Measurements from ENCODE around the gene CCBE1. TPM values are rescaled to one million over a fixed set of nuclear protein-coding genes. Genes with fewer than 3 reads are reported as not detected.

The CCBE1 gene
- total RNA-seq, 1 donor from 2014 or later = 6.4 TPM

DNA sequence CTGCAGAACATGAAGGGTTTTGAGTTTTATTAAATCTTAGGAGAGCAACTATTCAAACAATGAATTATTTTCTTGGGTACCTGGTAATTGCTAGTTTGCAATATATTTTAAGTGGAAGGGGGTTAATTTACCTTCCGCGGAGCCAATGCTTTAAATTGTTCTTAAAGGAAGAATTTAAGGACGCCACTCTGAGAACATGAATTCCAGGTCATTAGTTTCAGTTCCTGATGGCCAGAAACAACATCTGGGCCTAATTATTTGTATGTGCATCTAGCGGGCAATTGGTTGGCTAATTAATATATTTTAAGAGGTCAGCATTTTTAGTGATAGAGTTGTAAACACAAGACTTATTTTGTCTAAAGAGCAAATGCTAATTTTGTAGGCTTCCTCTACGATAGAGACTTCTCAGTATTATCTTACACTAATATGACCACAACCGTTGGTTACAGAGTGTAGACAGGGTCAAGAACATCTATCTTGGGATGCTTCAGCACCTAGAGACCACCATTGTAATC, 40.8 kb downstream of the CCBE1 start:
- no peak overlapping the region for H3K27ac ChIP-seq
- H3K4me2 ChIP-seq = no peak overlapping the region
- H3K4me3 Mint-ChIP-seq = no peak overlapping the region
- no peaks in the 10 kb centered on the region for H3K36me3 ChIP-seq
- no peaks in the 10 kb centered on the region for H3K79me2 ChIP-seq (ENCODE audit: low read depth)
- peaks cover 9% of the 10 kb centered on the region for H3F3A ChIP-seq (ENCODE audit: low read depth)
- peaks cover 21% of the 10 kb centered on the region for H3K4me1 Mint-ChIP-seq
- no peak overlapping the region for H2AFZ ChIP-seq (replicated peaks)
- TF ChIP-seq, protein P1, sequence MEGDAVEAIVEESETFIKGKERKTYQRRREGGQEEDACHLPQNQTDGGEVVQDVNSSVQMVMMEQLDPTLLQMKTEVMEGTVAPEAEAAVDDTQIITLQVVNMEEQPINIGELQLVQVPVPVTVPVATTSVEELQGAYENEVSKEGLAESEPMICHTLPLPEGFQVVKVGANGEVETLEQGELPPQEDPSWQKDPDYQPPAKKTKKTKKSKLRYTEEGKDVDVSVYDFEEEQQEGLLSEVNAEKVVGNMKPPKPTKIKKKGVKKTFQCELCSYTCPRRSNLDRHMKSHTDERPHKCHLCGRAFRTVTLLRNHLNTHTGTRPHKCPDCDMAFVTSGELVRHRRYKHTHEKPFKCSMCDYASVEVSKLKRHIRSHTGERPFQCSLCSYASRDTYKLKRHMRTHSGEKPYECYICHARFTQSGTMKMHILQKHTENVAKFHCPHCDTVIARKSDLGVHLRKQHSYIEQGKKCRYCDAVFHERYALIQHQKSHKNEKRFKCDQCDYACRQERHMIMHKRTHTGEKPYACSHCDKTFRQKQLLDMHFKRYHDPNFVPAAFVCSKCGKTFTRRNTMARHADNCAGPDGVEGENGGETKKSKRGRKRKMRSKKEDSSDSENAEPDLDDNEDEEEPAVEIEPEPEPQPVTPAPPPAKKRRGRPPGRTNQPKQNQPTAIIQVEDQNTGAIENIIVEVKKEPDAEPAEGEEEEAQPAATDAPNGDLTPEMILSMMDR (IDR thresholded peaks at IDR 0.05) = no peak
- TF ChIP-seq EZH2 (IDR thresholded peaks at IDR 0.05) (no peak), EZH2phosphoT487 (IDR thresholded peaks at IDR 0.05) (no peak)
- peaks cover 22% of the 10 kb centered on the region for H3K4me1 ChIP-seq
- no peak for DNase-seq (ENCODE audit: low spot score)
- no peaks in the 10 kb centered on the region for H3K27me3 ChIP-seq
- H3K9me3 ChIP-seq (ENCODE audit: low read depth) = no peaks in the 10 kb centered on the region
- H3K27me3 Mint-ChIP-seq (ENCODE audit: insufficient read depth, low read depth) = peaks cover 8% of the 10 kb centered on the region
- no peaks in the 10 kb centered on the region for H3K36me3 Mint-ChIP-seq
- no peaks in the 10 kb centered on the region for H3K9me3 Mint-ChIP-seq
- H3K4me3 ChIP-seq = no peak overlapping the region
- no peak overlapping the region for H3K27ac Mint-ChIP-seq
- H4K20me1 ChIP-seq (ENCODE audit: low read depth) = no peaks in the 10 kb centered on the region
- no peak overlapping the region for H3K9ac ChIP-seq

DNA sequence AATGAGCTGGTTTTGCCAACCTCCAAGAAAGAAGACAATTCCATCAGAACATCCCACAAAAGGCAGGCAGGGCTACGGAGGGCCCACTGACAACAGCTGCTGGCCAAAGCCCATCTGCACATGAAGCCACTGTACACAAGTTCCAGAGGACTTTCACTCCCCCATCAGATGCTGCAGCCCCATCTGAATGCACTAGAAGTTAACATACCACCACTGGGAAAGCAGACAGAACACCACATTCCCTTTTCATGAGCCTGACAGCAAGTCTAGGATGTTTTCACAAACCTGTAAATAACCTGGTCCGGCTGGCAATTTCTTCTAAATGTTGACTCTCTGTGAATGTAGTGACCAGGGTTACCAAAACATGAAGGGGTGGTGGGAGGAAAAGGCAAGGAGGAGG, 41.5 kb downstream of the CCBE1 start:
- Histone ChIP-seq H3K9me3 (ENCODE audit: low read depth) (no peaks in the 10 kb centered on the region), H3K27ac (no peak overlapping the region), H3K4me3 (no peak overlapping the region), H2AFZ (replicated peaks) (no peak overlapping the region), H3K4me1 (peaks cover 30% of the 10 kb centered on the region), H3K4me2 (no peak overlapping the region), H3F3A (ENCODE audit: low read depth) (peaks cover 15% of the 10 kb centered on the region), H3K9ac (no peak overlapping the region), H3K79me2 (ENCODE audit: low read depth) (no peaks in the 10 kb centered on the region), H3K36me3 (no peaks in the 10 kb centered on the region), H3K27me3 (no peaks in the 10 kb centered on the region), H4K20me1 (ENCODE audit: low read depth) (no peaks in the 10 kb centered on the region)
- no peak overlapping the region for H3K4me3 Mint-ChIP-seq
- H3K9me3 Mint-ChIP-seq = no peaks in the 10 kb centered on the region
- H3K27me3 Mint-ChIP-seq (ENCODE audit: insufficient read depth, low read depth) = peaks cover 8% of the 10 kb centered on the region
- TF ChIP-seq, protein P1 (IDR thresholded peaks at IDR 0.05) = no peak
- no peak for TF ChIP-seq EZH2phosphoT487 (IDR thresholded peaks at IDR 0.05)
- TF ChIP-seq EZH2 (IDR thresholded peaks at IDR 0.05) = no peak
- H3K27ac Mint-ChIP-seq = no peak overlapping the region
- DNase-seq (ENCODE audit: low spot score) = no peak
- no peaks in the 10 kb centered on the region for H3K36me3 Mint-ChIP-seq
- peaks cover 28% of the 10 kb centered on the region for H3K4me1 Mint-ChIP-seq

GRCh38 chr18:59651071-59651470, 46.2 kb downstream of the CCBE1 start:
- Mint-ChIP-seq H3K36me3 (no peaks in the 10 kb centered on the region), H3K9me3 (no peaks in the 10 kb centered on the region), H3K27ac (no peak overlapping the region), H3K4me3 (no peak overlapping the region), H3K27me3 (ENCODE audit: insufficient read depth, low read depth) (peaks cover 4% of the 10 kb centered on the region), H3K4me1 (peaks cover 30% of the 10 kb centered on the region)
- Histone ChIP-seq H3K79me2 (ENCODE audit: low read depth) (no peaks in the 10 kb centered on the region), H3K9me3 (ENCODE audit: low read depth) (no peaks in the 10 kb centered on the region), H4K20me1 (ENCODE audit: low read depth) (no peaks in the 10 kb centered on the region), H3K9ac (no peak overlapping the region), H3K4me2 (no peak overlapping the region), H2AFZ (replicated peaks) (no peak overlapping the region), H3K36me3 (no peaks in the 10 kb centered on the region), H3K27me3 (no peaks in the 10 kb centered on the region), H3F3A (ENCODE audit: low read depth) (peaks cover 6% of the 10 kb centered on the region), H3K4me1 (peaks cover 28% of the 10 kb centered on the region), H3K4me3 (no peak overlapping the region), H3K27ac (peak overlapping the region; percentile 27)
- TF ChIP-seq EZH2phosphoT487 (IDR thresholded peaks at IDR 0.05) = no peak
- TF ChIP-seq, protein P1 (IDR thresholded peaks at IDR 0.05) = no peak
- no peak for TF ChIP-seq EZH2 (IDR thresholded peaks at IDR 0.05)
- no peak for DNase-seq (ENCODE audit: low spot score)

Data from neural progenitor cell (in vitro differentiated cells).